ENCODE measurements around the gene CIRBP. TPM values are rescaled to one million over a fixed set of nuclear protein-coding genes. Genes with fewer than 3 reads are reported as not detected.
"Not testable (repeated sequence)": the region's sequence is repeated elsewhere in the genome, so short reads cannot be mapped to it uniquely, and the experiment has no call there.

CIRBP gene
- total RNA-seq, 1 experiment from 2014 or later = 141 TPM

GRCh38 chr19:1245494-1246264 is 23.5 kb upstream of the CIRBP start:
- Histone ChIP-seq H3K27me3 (ENCODE audit: low read length) (no peaks in the 10 kb centered on the region), H3K79me2 (ENCODE audit: low read length) (peaks cover 23% of the 10 kb centered on the region), H3K36me3 (ENCODE audit: insufficient read depth, low read length) (no peaks in the 10 kb centered on the region; the same call in 1 of the 2 replicates), H2AFZ (ENCODE audit: low read length) (no peak overlapping the region), H3K27ac (ENCODE audit: low read length) (peak overlapping the region; percentile 89), H3K9ac (ENCODE audit: low read length) (peak overlapping the region; percentile 100), H3K4me3 (ENCODE audit: low read length) (peak overlapping the region; percentile 100), H3K9me3 (ENCODE audit: low read length) (no peaks in the 10 kb centered on the region), H3K9me2 (replicated peaks; ENCODE audit: insufficient read depth, low read length) (no peaks in the 10 kb centered on the region), H3K4me1 (ENCODE audit: low read length) (peaks cover 53% of the 10 kb centered on the region), H3K4me2 (ENCODE audit: low read depth, low read length, poor library complexity, severe bottlenecking) (peak overlapping the region; percentile 94), H4K20me1 (ENCODE audit: insufficient read depth, low read depth, low read length) (peaks cover 9% of the 10 kb centered on the region; the same call in 1 of the 2 replicates)
- DNase-seq = peak; percentile 70

DNA sequence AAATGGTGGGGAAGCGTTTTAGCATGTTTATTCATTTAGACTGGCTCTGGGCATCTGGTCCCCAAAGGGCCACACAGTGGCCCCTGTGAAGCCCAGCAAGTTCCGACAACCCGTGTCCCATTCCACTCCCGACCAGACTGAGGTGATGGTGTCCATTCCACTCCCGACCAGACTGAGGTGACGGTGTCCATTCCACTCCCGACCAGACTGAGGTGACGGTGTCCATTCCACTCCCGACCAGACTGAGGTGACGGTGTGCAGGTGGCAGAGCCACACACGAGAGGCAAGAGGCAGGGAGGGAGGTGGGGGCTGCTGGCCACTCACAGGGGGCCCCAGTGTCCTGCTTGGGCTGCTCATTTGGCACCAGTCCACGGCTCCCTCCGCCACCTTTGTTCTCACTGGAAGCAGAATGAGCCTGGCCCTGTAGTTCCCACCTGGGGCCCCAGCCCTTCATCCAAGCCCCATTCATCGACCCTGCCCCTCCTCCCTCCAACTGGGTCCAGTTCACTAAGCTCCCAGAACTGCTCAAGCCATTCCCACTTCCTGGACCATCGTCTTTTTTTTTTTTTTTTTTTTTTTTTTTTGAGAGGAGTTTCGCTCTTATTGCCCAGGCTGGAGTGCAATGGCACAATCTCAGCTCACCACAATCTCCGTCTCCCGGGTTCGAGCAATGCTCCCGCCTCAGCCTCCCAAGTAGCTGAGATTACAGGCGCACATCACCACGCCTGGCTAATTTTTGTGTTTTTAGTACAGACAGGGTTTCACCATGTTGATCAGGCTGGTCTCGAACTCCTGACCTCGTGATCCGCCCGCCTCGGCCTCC is 22.7 kb upstream of the CIRBP start:
- Histone ChIP-seq H3K9ac (ENCODE audit: low read length) (peak overlapping the region; percentile 100; the same call in 1 of the 2 replicates), H3K4me1 (ENCODE audit: low read length) (peaks cover 50% of the 10 kb centered on the region), H3K4me2 (ENCODE audit: low read depth, low read length, poor library complexity, severe bottlenecking) (peak overlapping the region; percentile 94), H3K79me2 (ENCODE audit: low read length) (peaks cover 30% of the 10 kb centered on the region), H3K27ac (ENCODE audit: low read length) (peak overlapping the region; percentile 89)
- H3K27me3 ChIP-seq (ENCODE audit: low read length); H3K4me3 ChIP-seq (ENCODE audit: low read length); H3K9me2 ChIP-seq (replicated peaks; ENCODE audit: insufficient read depth, low read length); H3K36me3 ChIP-seq (ENCODE audit: insufficient read depth, low read length); DNase-seq; H2AFZ ChIP-seq (ENCODE audit: low read length); H3K9me3 ChIP-seq (ENCODE audit: low read length); H4K20me1 ChIP-seq (ENCODE audit: insufficient read depth, low read depth, low read length): not testable (repeated sequence)

GRCh38 chr19:1247748-1248138 is 21.4 kb upstream of the CIRBP start:
- H3K79me2 ChIP-seq (ENCODE audit: low read length) = peaks cover 26% of the 10 kb centered on the region
- H3K27me3 ChIP-seq (ENCODE audit: low read length) = no peaks in the 10 kb centered on the region
- H3K9me3 ChIP-seq (ENCODE audit: low read length) = no peaks in the 10 kb centered on the region
- H3K4me1 ChIP-seq (ENCODE audit: low read length) = peaks cover 57% of the 10 kb centered on the region
- peak overlapping the region; percentile 80 for H3K4me2 ChIP-seq (ENCODE audit: low read depth, low read length, poor library complexity, severe bottlenecking)
- peaks cover 2% of the 10 kb centered on the region; the same call in 1 of the 2 replicates for H3K36me3 ChIP-seq (ENCODE audit: insufficient read depth, low read length)
- peak overlapping the region; percentile 86; the same call in 1 of the 2 replicates for H3K4me3 ChIP-seq (ENCODE audit: low read length)
- peak overlapping the region; percentile 89 for H3K9ac ChIP-seq (ENCODE audit: low read length)
- peaks cover 6% of the 10 kb centered on the region; the same call in 1 of the 2 replicates for H4K20me1 ChIP-seq (ENCODE audit: insufficient read depth, low read depth, low read length)
- H3K9me2 ChIP-seq (replicated peaks; ENCODE audit: insufficient read depth, low read length) = no peaks in the 10 kb centered on the region
- no peak overlapping the region for H2AFZ ChIP-seq (ENCODE audit: low read length)
- H3K27ac ChIP-seq (ENCODE audit: low read length) = peak overlapping the region; percentile 89; the same call in 1 of the 2 replicates
- no peak for DNase-seq

DNA sequence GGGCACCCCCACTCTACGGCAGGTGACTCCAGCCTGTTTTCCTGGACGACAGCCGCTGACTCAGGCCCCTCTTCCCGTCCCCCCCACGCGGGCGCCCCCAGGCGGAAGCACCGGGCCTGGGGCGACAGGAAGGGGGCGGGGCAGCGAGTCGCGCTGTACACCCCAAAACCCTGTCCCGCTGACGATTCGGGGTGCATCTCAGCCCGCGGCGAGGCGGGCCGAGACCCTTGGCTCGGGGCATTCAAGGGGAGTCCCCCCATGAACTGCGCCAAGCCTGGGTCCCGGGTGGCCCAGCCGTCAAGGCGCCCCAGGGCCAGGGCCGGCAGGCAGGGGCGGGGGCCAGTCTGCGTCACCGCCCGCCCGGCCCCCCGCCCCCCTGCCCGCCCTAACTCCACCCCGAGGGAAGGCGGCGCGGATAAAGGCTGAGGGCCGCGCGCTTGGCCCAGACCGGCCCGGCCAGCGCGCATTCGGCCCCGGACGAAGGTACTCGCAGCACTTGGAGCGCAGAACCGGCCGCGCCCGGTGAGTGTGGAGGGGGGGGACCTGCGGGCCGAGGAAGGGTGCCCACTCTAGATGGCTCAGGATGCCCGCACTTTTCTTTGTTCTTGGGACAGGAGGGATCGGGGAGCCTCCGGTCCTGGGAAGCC is 20.9 kb upstream of the CIRBP start, which contains the start of gene MIDN:
MIDN (plus strand) TSS at position 445 of the 647 bp plus-strand sequence. CDS start 1,714 bp downstream, outside the sequence.
- Histone ChIP-seq H3K79me2 (ENCODE audit: low read length) (peaks cover 23% of the 10 kb centered on the region), H3K4me3 (ENCODE audit: low read length) (peak within 1 kb of the TSS; percentile 86), H3K9me2 (replicated peaks; ENCODE audit: insufficient read depth, low read length) (no peaks in the 10 kb centered on the region), H3K4me2 (ENCODE audit: low read depth, low read length, poor library complexity, severe bottlenecking) (peak within 1 kb of the TSS; percentile 80), H4K20me1 (ENCODE audit: insufficient read depth, low read depth, low read length) (peaks cover 8% of the 10 kb centered on the region; the same call in 1 of the 2 replicates), H2AFZ (ENCODE audit: low read length) (no peak within 1 kb of the TSS), H3K27ac (ENCODE audit: low read length) (peak within 1 kb of the TSS; percentile 89), H3K4me1 (ENCODE audit: low read length) (peaks cover 57% of the 10 kb centered on the region), H3K36me3 (ENCODE audit: insufficient read depth, low read length) (peaks cover 4% of the 10 kb centered on the region), H3K27me3 (ENCODE audit: low read length) (no peaks in the 10 kb centered on the region), H3K9ac (ENCODE audit: low read length) (peak within 1 kb of the TSS; percentile 89), H3K9me3 (ENCODE audit: low read length) (no peaks in the 10 kb centered on the region)
- DNase-seq = peak; percentile 92

DNA sequence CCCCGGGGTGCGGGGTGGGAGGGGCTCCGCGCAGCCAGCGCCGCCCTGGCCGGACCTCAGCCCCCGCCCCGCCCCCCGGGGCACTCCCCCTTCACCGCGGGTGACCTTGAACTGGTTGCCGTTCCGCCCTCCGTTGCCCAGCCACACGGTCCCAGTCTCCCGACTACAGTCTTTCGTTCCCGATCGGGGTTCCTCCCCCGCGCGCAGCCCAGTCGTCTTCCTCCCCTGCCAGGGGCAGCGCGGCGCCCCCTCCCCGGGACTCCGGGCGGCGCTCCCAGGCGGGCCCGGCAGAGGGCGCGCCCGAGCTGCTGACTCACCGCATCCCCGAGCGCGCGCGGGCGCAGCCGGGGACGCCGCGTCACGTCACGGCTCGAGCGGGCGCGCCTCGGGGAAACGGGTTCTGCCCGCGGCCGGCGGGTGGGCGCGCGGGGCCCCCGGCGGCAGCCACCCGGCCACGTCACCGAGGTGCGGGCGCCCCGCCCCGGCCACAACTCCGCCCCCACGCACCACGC is 20.3 kb upstream of the CIRBP start:
- Histone ChIP-seq H3K9me3 (ENCODE audit: low read length) (no peaks in the 10 kb centered on the region), H3K27ac (ENCODE audit: low read length) (peak overlapping the region; percentile 89), H3K4me3 (ENCODE audit: low read length) (peak overlapping the region; percentile 86), H3K9me2 (replicated peaks; ENCODE audit: insufficient read depth, low read length) (no peaks in the 10 kb centered on the region), H2AFZ (ENCODE audit: low read length) (no peak overlapping the region), H3K27me3 (ENCODE audit: low read length) (no peaks in the 10 kb centered on the region), H4K20me1 (ENCODE audit: insufficient read depth, low read depth, low read length) (peaks cover 12% of the 10 kb centered on the region; the same call in 1 of the 2 replicates), H3K9ac (ENCODE audit: low read length) (peak overlapping the region; percentile 89), H3K36me3 (ENCODE audit: insufficient read depth, low read length) (peaks cover 10% of the 10 kb centered on the region), H3K79me2 (ENCODE audit: low read length) (peaks cover 26% of the 10 kb centered on the region), H3K4me1 (ENCODE audit: low read length) (peaks cover 57% of the 10 kb centered on the region), H3K4me2 (ENCODE audit: low read depth, low read length, poor library complexity, severe bottlenecking) (peak overlapping the region; percentile 80)
- peak; percentile 89 for DNase-seq

GRCh38 chr19:1249298-1249989 is 19.7 kb upstream of the CIRBP start:
- H3K9ac ChIP-seq (ENCODE audit: low read length) = peak overlapping the region; percentile 99
- peak overlapping the region; percentile 92 for H3K4me3 ChIP-seq (ENCODE audit: low read length)
- peak; percentile 97 for DNase-seq
- H2AFZ ChIP-seq (ENCODE audit: low read length) = no peak overlapping the region
- no peaks in the 10 kb centered on the region for H3K9me2 ChIP-seq (replicated peaks; ENCODE audit: insufficient read depth, low read length)
- peaks cover 58% of the 10 kb centered on the region for H3K4me1 ChIP-seq (ENCODE audit: low read length)
- peak overlapping the region; percentile 95 for H3K4me2 ChIP-seq (ENCODE audit: low read depth, low read length, poor library complexity, severe bottlenecking)
- peaks cover 14% of the 10 kb centered on the region for H3K36me3 ChIP-seq (ENCODE audit: insufficient read depth, low read length)
- H4K20me1 ChIP-seq (ENCODE audit: insufficient read depth, low read depth, low read length) = peaks cover 15% of the 10 kb centered on the region
- H3K9me3 ChIP-seq (ENCODE audit: low read length) = no peaks in the 10 kb centered on the region
- peak overlapping the region; percentile 97 for H3K27ac ChIP-seq (ENCODE audit: low read length)
- peaks cover 26% of the 10 kb centered on the region for H3K79me2 ChIP-seq (ENCODE audit: low read length)
- H3K27me3 ChIP-seq (ENCODE audit: low read length) = no peaks in the 10 kb centered on the region

- H2AFZ ChIP-seq (ENCODE audit: low read length) = no peak overlapping the region
- H3K79me2 ChIP-seq (ENCODE audit: low read length) = peaks cover 26% of the 10 kb centered on the region
- H3K27me3 ChIP-seq (ENCODE audit: low read length) = no peaks in the 10 kb centered on the region
- H3K9me3 ChIP-seq (ENCODE audit: low read length) = no peaks in the 10 kb centered on the region
- H4K20me1 ChIP-seq (ENCODE audit: insufficient read depth, low read depth, low read length) = peaks cover 20% of the 10 kb centered on the region
- H3K9ac ChIP-seq (ENCODE audit: low read length) = peak overlapping the region; percentile 99
- H3K36me3 ChIP-seq (ENCODE audit: insufficient read depth, low read length) = peaks cover 20% of the 10 kb centered on the region
- H3K9me2 ChIP-seq (replicated peaks; ENCODE audit: insufficient read depth, low read length) = no peaks in the 10 kb centered on the region
- H3K4me3 ChIP-seq (ENCODE audit: low read length) = peak overlapping the region; percentile 92
- H3K4me1 ChIP-seq (ENCODE audit: low read length) = peaks cover 58% of the 10 kb centered on the region
- no peak for DNase-seq
- peak overlapping the region; percentile 95 for H3K4me2 ChIP-seq (ENCODE audit: low read depth, low read length, poor library complexity, severe bottlenecking)
- peak overlapping the region; percentile 97 for H3K27ac ChIP-seq (ENCODE audit: low read length)
Measured at GRCh38 chr19:1249990-1250436, 19.1 kb upstream of the CIRBP start.

Data from Karpas-422 (cell line).